Measurements from ENCODE around the gene POGK.

POGK gene

DNA sequence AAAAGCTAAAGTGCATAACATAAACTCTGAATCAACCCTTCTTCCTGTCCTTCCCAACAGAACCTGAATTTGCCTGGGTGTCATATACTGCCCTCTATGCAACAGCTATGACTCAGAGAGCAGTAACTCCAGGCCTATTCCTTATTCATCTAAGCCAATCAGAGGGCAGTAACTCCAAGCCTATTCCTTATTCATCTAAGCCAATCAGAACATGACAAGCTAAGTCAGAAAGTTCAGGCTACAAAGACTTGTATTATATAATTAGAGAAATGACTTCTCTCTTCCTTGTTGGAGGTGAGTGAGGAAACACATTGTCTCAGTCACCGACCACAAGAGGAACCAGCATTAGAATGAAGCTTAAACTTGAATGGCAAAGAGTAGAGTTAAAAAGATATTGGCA, 63.0 kb downstream of the POGK start:
- no peak for DNase-seq (ENCODE audit: low read depth, low spot score)

DNA sequence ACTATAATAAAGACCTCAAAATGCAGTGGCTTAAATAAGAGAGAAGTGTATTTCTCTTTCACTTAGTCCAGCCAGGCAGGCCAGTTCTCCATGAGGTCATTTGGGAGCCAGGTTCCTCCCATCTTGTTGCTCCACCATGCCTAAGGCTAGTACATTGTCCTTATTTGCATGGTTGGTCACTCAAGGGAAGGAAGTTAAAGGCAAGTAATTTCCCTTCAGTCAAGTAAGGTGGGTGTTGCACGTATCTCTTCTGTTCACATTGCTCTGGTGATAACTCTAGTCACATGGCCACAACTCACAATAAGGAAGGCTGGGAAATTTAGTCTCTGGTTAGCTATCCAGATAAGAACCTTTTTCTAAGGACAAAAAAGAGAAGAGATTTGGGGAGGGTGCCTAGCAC, 64.0 kb downstream of the POGK start:
- DNase-seq (ENCODE audit: low read depth, low spot score) = no peak

DNA sequence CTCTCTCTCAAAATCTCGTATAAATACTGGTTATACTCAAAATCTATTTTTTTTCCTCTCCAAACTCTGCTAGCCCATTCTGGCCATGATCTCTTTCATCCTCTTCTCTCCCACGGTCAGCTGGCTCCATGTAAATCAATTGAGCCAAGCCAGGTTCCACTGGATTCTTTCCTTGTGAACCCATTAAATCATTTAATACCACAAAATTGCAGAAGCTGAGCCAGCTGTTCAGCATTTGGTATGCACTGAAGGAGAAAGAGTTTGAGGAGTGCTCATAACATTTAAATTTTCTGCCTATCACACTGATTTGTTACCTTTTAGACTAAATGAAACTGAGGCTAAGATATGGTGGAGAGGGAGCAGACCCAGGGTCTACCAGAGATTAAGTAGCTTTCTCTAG, 65.9 kb downstream of the POGK start:
- DNase-seq (ENCODE audit: low read depth, low spot score) = no peak

DNA sequence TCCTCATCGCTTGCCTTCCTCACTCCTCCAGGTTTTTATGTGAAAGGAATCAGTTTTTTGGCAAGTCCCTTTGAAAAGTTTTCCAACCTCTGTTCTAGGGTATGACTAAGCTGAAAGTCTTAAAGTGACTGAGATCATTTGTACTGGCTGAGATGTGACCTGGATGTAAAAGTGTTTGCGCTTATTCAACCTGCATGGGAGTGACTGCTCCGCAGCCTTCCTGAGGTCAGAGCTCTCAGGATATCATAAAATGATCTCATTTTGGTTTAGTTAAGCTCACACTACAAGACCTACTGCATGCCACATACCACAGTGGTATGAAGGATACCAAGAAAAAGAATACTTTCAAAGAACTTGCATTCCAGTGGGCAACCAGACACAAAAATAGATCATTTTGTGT, 66.6 kb downstream of the POGK start:
- no peak for DNase-seq (ENCODE audit: low read depth, low spot score)
